ENCODE measurements around the gene GPR87.

GPR87 gene

DNA sequence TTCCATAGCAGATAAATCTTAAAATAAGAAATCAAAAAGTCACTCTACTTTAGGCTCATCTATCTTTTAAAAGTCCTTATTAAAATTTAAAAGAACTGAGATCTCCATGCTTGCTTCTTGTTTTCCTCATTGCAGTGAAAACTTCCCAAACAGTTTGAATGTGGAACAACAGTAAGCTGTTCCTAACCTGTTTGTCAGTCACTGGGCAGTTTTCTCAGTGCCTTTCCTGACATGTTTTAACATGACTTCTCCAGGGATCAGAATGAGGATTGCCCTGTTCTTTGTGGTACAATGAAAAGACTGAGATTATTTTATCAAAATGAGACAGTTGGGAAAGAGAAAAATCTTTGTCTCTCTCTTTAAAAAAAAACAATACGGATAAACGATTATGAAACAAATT lies 774 bp downstream of the GPR87 start:
- no peak for DNase-seq (ENCODE audit: low spot score)

GRCh38 chr3:151315136-151315535 lies 1.5 kb downstream of the GPR87 start:
- no peak for DNase-seq (ENCODE audit: low spot score)

- no peak for DNase-seq (ENCODE audit: low spot score)
These were observed 2.0 kb downstream of the GPR87 start for GRCh38 chr3:151314593-151314992.

GRCh38 chr3:151314137-151314536 lies 2.5 kb downstream of the GPR87 start:
- DNase-seq (ENCODE audit: low spot score): no peak

GRCh38 chr3:151312972-151313371 lies 3.6 kb downstream of the GPR87 start:
- DNase-seq (ENCODE audit: low spot score): no peak

GRCh38 chr3:151309566-151309965 lies 7.1 kb downstream of the GPR87 start:
- no peak for DNase-seq (ENCODE audit: low spot score)

DNA sequence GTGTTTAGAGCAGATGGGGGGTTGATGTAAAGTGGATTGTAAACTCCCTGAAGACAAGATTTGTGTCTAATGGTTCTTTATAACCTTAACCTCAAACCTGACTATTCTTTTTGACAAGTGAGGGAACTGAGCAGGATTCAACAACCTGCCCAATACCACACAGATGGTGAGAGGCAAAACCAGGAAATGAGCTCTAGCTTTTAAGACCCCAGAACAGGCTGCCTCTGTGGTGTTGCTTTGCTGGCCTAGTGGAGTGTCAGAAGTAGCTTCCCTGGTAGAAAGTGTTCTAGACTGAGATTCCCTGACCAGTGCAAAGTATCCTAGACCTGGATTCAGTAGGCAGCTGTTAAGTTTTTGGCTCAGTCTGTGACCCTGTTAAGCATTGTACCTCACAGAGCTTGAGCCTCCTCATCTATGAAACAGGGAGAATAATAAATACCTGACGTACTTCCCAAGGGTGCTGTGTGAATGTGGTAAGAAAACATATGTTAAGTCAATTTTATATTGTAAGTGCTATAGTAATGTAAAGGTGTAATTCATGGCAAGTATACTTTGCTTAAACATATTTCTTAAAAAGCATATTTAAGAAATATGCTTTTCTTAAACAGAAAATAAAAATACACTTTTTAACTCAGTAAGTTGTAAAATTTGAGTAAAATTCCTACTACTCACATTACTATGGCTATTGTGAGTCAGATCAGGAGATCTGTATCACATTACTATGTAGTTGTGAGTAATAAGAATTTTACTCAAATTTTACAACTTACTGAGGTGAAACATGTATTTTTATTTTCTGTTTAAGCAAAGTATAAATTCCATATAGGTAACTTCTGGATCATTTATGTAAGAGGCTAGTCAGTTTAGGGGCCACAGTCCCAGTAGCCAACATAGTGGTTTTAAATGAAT lies 8.8 kb downstream of the GPR87 start:
- peak; percentile 59 for DNase-seq (ENCODE audit: low spot score)

- no peak for DNase-seq (ENCODE audit: low spot score)
These were observed 9.5 kb downstream of the GPR87 start for GRCh38 chr3:151307131-151307530.

DNA sequence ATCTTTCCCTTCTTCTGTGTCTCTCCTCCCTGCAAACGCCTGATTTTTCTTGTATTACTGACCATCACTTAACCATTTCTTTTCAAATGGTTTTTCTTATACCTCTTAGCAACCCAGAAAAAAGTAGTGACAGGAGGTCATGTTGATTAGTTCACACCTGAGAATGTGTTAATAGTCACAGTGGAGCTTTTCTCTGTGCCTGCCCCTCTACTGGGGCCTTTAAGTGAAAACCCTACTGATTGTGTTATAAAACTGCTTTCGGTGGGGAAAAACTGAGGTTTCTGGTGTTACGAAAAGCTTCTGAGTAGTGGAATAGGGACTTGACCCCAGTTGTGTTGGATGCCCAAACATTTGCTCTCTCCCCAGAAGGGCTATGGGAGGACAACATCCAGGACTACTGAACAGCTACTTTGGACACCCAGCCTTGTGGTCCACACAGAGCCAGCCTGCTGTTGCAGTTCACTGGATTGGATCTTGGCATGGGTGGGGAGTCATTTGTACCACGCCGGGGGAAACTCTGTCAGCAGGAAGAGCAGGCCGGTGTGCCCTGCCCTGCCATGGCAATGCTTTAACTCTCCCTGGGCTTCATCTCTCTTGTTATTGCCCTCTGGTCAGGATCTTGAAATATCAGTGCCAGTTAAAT lies 10.3 kb downstream of the GPR87 start:
- DNase-seq (ENCODE audit: low spot score): no peak

GRCh38 chr3:151305775-151306151 lies 10.9 kb downstream of the GPR87 start:
- DNase-seq (ENCODE audit: low spot score): no peak

DNA sequence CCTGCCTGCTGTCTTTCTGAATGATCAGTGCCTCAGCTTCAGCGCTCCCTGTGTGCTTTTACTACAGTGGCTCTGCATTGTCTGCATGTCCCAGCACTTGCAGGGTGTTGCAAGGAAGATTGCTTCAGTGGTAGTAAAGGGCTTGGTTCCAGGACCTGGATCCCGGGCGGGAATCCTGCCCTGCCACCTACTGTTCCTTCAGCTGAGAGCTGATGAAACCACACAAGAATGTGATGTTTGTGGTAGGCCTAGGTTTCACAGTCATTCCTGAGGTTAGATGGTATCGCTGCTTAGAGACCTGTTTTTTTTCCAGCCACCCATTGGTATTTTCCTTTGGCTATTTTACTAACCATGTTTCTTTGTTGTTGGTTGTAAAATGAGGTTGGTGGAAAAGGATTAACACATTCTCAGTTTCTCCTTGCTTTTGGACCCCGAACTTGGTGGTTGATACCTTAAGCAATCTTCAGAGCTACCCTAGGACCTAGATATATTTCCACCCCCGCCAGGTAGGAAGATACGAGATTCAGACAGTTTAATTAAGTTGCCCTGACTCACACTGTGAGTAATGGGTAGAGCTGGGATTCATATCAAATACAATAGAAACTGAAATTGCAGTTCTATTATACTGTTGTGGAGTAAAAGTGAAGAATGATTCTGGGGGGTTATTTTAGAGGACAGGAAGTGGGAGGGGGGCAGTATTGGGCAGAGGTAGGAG lies 11.4 kb downstream of the GPR87 start:
- peak; percentile 64 for DNase-seq (ENCODE audit: low spot score)

GRCh38 chr3:151303751-151304150 lies 12.9 kb downstream of the GPR87 start:
- no peak for DNase-seq (ENCODE audit: low spot score)

DNA sequence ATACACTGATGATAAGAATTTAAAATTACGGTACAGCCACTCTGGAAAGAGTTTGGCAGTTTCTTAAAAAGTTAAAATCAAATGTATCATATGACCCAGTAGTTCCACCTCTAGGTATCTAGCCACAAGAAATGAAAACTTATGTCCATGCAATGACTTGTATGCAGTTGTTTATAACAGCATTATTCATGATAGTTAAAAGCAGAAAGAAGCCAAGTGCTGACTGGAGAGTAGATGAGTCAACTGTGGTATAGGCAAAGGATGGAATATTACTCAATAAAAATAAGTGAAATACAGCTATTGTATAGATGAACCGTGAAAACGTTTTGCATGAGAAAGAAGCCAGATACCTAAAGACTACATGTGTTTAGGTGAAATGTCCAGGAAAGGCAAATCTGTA lies 14.8 kb downstream of the GPR87 start:
- peak; percentile 44 for DNase-seq (ENCODE audit: low spot score)

- DNase-seq (ENCODE audit: low spot score): no peak
These were observed 16.1 kb downstream of the GPR87 start for GRCh38 chr3:151300539-151300938.

- no peak for DNase-seq (ENCODE audit: low spot score)
These were observed 17.6 kb downstream of the GPR87 start for GRCh38 chr3:151299006-151299405.

DNA sequence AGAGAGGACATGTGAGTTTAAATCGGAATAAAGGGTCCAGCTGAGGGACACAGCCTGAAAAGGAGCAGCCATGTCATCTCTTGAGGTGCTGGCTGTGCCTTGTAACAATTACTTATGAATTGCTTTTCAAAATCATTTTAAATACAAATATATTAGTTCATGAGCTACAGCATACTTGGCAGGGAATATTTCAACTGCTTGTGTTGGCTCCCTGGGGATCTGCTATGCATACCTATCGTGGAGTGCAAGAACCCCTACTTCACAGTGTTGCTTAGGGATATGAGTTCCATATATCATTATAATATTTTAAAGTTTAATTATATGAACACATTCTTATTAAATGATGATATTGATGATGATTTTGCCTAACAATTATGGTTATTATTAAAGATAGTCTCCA lies 19.2 kb downstream of the GPR87 start:
- DNase-seq (ENCODE audit: low spot score): no peak

DNA sequence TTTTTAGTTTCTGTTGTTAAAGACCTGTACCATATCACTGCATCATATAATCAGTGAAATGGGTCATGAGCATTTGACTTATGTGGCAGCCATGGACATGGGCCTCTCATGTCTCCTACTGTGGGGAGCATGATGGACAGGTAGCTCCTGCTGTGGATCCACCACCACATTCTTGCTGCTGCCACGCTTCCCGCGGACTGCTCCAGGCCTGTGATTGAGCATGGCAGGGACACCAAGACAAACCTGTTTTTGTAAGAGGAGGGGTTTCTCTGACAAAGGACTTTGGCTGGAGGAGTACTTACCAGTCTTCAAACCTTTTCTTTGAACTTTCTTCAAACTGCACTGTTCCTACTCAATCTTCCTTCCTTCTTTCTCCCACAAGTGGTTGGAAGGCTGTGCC lies 20.4 kb downstream of the GPR87 start:
- DNase-seq (ENCODE audit: low spot score): no peak

GRCh38 chr3:151293127-151293526 lies 23.5 kb downstream of the GPR87 start:
- DNase-seq (ENCODE audit: low spot score): no peak

- no peak for DNase-seq (ENCODE audit: low spot score)
These were observed 25.9 kb downstream of the GPR87 start for GRCh38 chr3:151290673-151291072.

- no peak for DNase-seq (ENCODE audit: low spot score)
These were observed 27.2 kb downstream of the GPR87 start for GRCh38 chr3:151289445-151289844.

DNA sequence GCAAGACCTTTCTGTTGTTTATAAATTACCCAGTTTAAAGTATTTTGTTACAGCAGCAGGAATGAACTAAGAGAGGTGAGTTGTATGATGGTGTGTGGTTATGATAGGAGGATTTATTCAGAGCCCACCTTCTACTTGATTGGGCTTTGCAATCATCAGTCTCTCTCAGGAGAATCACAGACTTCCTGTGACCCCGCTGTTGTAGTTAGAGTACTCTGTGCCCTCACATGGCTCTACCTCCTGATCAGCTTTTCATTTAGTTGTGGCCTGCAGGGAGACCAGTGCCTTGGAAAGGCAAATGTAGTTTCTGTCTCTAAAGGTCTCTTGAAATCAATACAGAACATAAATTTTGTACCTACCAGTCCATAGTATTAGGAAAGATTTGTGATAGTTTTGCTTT lies 30.7 kb downstream of the GPR87 start:
- DNase-seq (ENCODE audit: low spot score): no peak

DNA sequence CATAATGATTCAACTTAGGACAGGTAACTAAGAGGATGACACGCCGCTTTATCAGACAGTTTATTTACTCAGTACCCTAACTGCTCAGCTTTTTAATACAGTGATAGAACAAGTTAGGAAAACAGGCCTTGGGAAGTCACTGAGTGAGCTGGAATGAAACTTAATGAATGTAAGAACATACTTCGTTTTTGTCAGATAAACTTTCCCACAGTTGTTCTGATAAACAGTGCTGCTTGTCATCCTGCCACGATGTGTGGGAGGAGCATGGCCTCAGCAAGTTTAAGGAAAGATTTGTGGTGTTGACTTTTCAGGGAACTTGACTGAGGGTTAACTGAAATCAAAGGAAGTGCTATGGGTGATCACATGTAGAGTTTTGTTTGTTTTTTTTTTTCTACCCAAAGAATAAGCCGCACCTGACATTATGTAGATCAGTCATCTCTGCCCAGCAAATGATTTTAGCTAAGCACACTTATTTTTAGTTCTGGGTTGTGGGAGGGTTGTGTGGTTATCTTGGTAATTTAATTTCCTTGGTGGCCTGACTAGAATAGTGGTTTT lies 32.6 kb downstream of the GPR87 start:
- DNase-seq (ENCODE audit: low spot score): peak; percentile 56

- DNase-seq (ENCODE audit: low spot score): no peak
These were observed 33.2 kb downstream of the GPR87 start for GRCh38 chr3:151283387-151283786.

All from activated CD4-positive, alpha-beta T cell treated with anti-CD3 and anti-CD28 coated beads, Interleukin-2, Interleukin-4, amounts not matched to agents 100 ng/mL and 50 ng/mL, durations not matched to agents 16 hours and 8 hours (primary cell).